Tibial artery (tissue), 4 donors: Measurements from ENCODE around the gene TFB1M.

ENCODE experiments used
- DNase-seq, 2 donors: peaks; one replicate each; pipeline ENCODE4 v3.0.0-alpha.2; 2019
- H3K27ac ChIP-seq, 2 donors: fragments of 200-600 bp; sonication (generic) in 1 of 2; 1 replicate in 1 of 2; 2 replicates in 1 of 2; pipeline ENCODE4 v1.5.1; 2018 to 2019; ENCODE audit warnings: mild to moderate bottlenecking in 1 of 2
- H3K27me3 ChIP-seq, 2 donors: fragments of 200-600 bp; sonication (generic) in 1 of 2; one replicate each; pipeline versions ENCODE4 v1.5.1 to v1.6.0; 2016 to 2019
- H3K36me3 ChIP-seq, 3 donors: fragments of 200-600 bp; sonication (generic) in 2 of 3; one replicate each; pipeline ENCODE4 v1.5.1; 2016 to 2019; ENCODE audit warnings: mild to moderate bottlenecking in 2 of 3
- H3K4me1 ChIP-seq, 4 donors: fragments of 200-600 bp; sonication (generic) in 2 of 4; 1 replicate in 3 of 4; 2 replicates in 1 of 4; pipeline ENCODE4 v1.5.1; 2016 to 2019
- H3K4me3 ChIP-seq, 2 donors: fragments of 200-600 bp; sonication (generic) in 1 of 2; 1 replicate in 1 of 2; 2 replicates in 1 of 2; pipeline ENCODE4 v1.5.1; 2018 to 2019; ENCODE audit warnings: mild to moderate bottlenecking in 2 of 2
- H3K9me3 ChIP-seq, 3 donors: fragments of 200-600 bp; sonication (generic) in 1 of 3; one replicate each; pipeline ENCODE4 v1.5.1; 2016 to 2019
- intact Hi-C: fragments of 100-400 bp; cut with DNase I; formaldehyde crosslinking; loops from one replicate; pipeline ENCODE4 v1.15.0; 2023; ENCODE audit warnings: low total_unique reads
- TF ChIP-seq, protein P1 (sequence below), 2 experiments: fragments of 200-600 bp in 1 of 2; fragments of 450-650 bp in 1 of 2; IDR thresholded peaks; one replicate each; pipeline ENCODE4 v1.5.1; 2017 to 2019; ENCODE audit warnings: antibody characterized with exemption in 2 of 2, mild to moderate bottlenecking in 1 of 2, moderate library complexity in 1 of 2

Gene TFB1M

GRCh38 chr6:155267411-155267810 is 46.9 kb downstream of the TFB1M start:
- no peak overlapping the region for H3K4me3 ChIP-seq
- no peak for DNase-seq
- H3K9me3 ChIP-seq, result no peaks in the 10 kb centered on the region
- no peaks in the 10 kb centered on the region for H3K27me3 ChIP-seq
- peaks cover 0 to 10% (median 6%) of the 10 kb centered on the region in 4 donors for H3K4me1 ChIP-seq
- no peaks in the 10 kb centered on the region for H3K36me3 ChIP-seq
- TF ChIP-seq, protein P1, sequence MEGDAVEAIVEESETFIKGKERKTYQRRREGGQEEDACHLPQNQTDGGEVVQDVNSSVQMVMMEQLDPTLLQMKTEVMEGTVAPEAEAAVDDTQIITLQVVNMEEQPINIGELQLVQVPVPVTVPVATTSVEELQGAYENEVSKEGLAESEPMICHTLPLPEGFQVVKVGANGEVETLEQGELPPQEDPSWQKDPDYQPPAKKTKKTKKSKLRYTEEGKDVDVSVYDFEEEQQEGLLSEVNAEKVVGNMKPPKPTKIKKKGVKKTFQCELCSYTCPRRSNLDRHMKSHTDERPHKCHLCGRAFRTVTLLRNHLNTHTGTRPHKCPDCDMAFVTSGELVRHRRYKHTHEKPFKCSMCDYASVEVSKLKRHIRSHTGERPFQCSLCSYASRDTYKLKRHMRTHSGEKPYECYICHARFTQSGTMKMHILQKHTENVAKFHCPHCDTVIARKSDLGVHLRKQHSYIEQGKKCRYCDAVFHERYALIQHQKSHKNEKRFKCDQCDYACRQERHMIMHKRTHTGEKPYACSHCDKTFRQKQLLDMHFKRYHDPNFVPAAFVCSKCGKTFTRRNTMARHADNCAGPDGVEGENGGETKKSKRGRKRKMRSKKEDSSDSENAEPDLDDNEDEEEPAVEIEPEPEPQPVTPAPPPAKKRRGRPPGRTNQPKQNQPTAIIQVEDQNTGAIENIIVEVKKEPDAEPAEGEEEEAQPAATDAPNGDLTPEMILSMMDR (IDR thresholded peaks at IDR 0.05), result no peak
- intact Hi-C loops, result no loop called here
- H3K27ac ChIP-seq, result no peak overlapping the region

- Histone ChIP-seq H3K36me3 (no peaks in the 10 kb centered on the region), H3K4me3 (no peak overlapping the region), H3K27me3 (no peaks in the 10 kb centered on the region), H3K27ac (no peak overlapping the region), H3K9me3 (no peaks in the 10 kb centered on the region), H3K4me1 (no peaks in the 10 kb centered on the region)
- intact Hi-C loops, result no loop called here
- TF ChIP-seq, protein P1 (IDR thresholded peaks at IDR 0.05), result no peak
- no peak for DNase-seq
These were observed 48.3 kb downstream of the TFB1M start for GRCh38 chr6:155265843-155266535.

DNA sequence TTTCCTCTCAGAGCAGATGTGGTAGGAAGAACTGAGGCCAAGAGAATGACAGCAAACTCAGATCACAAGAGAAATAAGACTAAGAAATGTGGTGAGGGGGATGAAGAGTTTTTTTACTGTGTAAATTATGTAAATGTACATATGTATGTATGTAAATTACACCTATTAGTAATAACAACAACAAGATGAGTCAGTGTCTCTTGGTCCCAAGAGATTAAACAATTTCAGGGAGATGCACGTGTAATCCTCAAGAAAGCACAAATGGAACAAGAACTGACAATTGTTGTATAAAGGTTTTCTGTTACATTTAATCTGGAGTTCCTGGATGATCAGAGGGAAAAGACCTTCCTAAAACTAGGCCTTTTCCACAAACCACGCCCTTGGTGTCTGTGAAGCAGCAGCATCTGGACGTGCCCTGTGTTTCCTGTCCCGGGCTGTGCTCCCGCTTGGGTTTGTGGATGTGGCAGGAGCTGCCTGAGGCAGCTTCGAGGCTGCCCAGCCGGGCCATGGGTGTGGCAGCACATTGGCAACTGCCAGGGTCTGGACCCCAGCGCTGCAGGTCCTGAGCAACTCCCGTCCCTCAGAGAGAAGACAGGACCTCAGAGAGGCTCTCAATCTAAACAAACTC is 49.5 kb downstream of the TFB1M start:
- TF ChIP-seq, protein P1 (IDR thresholded peaks at IDR 0.05), result no peak
- H3K27me3 ChIP-seq, result no peaks in the 10 kb centered on the region
- no peak overlapping the region for H3K27ac ChIP-seq
- no peak overlapping the region for H3K4me3 ChIP-seq
- H3K4me1 ChIP-seq, result no peaks in the 10 kb centered on the region
- intact Hi-C loops, result no loop called here
- DNase-seq, result no peak
- H3K36me3 ChIP-seq, result peaks cover 5 to 7% (median 6%) of the 10 kb centered on the region in 3 donors
- H3K9me3 ChIP-seq, result no peaks in the 10 kb centered on the region

- Histone ChIP-seq H3K36me3 (peaks cover 18 to 20% (median 19%) of the 10 kb centered on the region in 3 donors), H3K27me3 (no peaks in the 10 kb centered on the region), H3K4me1 (no peaks in the 10 kb centered on the region), H3K9me3 (no peaks in the 10 kb centered on the region), H3K4me3 (no peak within 1 kb of the TSS), H3K27ac (no peak within 1 kb of the TSS)
- DNase-seq, result no peak
- intact Hi-C loops, result no loop called here
- TF ChIP-seq, protein P1 (IDR thresholded peaks at IDR 0.05), result no peak
These were observed 50.8 kb downstream of the TFB1M start, which contains the start of gene CLDN20 for GRCh38 chr6:155263373-155264063. CLDN20 (plus strand) TSS chr6:155264013; CDS start chr6:155275720, 11,707 bp downstream.

DNA sequence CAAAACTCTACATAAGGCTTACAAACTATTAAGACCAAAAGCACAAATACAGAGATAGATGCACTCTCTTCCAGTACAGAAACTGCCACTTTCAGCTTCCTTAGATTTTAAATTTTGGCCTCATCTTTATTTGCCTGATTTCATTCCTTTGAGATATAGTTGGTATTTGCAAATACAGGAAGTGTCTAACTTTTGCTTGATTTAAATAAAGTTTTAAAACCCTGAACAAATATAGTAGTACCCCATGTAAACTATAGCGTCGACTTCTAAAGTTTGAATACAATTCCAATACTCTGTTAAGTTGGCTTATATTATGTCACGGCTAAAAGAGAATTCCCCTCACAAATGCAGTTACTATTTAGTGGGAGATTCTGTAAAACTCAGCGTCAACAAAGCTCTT is 51.6 kb downstream of the TFB1M start:
- peaks cover 26 to 28% (median 27%) of the 10 kb centered on the region in 3 donors for H3K36me3 ChIP-seq
- DNase-seq, result no peak
- TF ChIP-seq, protein P1 (IDR thresholded peaks at IDR 0.05), result no peak
- no peaks in the 10 kb centered on the region for H3K9me3 ChIP-seq
- no peaks in the 10 kb centered on the region for H3K27me3 ChIP-seq
- H3K27ac ChIP-seq, result no peak overlapping the region
- H3K4me3 ChIP-seq, result no peak overlapping the region
- no peaks in the 10 kb centered on the region for H3K4me1 ChIP-seq
- intact Hi-C loops, result no loop called here
